MM.1S (cell line): Measurements from ENCODE around the gene PVR.

Experiments used
- EZH2 ChIP-seq: fragments of 300-600 bp; sonication (generic); optimal IDR thresholded peaks from 2 replicates; pipeline ENCODE3; 2017; ENCODE audit warnings: low read depth, mild to moderate bottlenecking, antibody characterized with exemption, low read length, mixed read lengths
- EZH2phosphoT487 ChIP-seq: fragments of 300-600 bp; sonication (generic); IDR thresholded peaks from 2 replicates; pipeline ENCODE4 v1.6.1; 2018; ENCODE audit warnings: antibody characterized with exemption, low read length
- TF ChIP-seq, protein P1 (sequence below): fragments of 300-600 bp; sonication (generic); IDR thresholded peaks from 2 replicates; pipeline ENCODE4 v1.5.1; 2016; ENCODE audit warnings: antibody characterized with exemption, low read length, mixed read lengths

DNA sequence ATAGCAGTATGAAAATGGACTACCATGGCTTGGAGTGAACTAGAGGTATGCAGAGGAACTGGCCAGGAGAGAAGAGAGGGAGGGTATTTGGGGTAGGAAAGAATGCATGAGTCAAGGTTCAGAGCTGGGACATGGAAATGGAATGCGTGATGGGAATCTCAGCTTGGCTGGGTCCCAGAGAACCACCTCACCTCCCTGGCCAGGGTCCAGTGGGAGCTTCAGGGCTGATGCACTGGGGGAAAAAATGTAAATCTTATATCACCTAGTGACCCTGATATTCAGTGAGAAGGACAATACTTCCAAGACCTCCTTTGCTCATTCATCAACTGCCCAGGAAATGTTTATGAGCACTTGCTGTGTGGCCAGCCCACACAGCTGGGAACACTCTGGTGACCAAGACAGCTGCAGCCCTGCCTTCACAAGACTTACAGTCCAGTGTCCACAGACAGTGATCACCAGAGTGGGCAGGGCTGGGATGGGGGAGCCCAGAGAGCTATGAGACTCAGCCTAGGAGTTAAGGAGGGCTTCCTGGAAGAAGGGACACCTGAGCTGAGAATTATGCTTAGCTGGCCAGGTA is 17.6 kb upstream of the PVR start:
- TF ChIP-seq, protein P1, sequence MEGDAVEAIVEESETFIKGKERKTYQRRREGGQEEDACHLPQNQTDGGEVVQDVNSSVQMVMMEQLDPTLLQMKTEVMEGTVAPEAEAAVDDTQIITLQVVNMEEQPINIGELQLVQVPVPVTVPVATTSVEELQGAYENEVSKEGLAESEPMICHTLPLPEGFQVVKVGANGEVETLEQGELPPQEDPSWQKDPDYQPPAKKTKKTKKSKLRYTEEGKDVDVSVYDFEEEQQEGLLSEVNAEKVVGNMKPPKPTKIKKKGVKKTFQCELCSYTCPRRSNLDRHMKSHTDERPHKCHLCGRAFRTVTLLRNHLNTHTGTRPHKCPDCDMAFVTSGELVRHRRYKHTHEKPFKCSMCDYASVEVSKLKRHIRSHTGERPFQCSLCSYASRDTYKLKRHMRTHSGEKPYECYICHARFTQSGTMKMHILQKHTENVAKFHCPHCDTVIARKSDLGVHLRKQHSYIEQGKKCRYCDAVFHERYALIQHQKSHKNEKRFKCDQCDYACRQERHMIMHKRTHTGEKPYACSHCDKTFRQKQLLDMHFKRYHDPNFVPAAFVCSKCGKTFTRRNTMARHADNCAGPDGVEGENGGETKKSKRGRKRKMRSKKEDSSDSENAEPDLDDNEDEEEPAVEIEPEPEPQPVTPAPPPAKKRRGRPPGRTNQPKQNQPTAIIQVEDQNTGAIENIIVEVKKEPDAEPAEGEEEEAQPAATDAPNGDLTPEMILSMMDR: no peak
- no peak for TF ChIP-seq EZH2phosphoT487
- no peak for TF ChIP-seq EZH2
